HFF-Myc (cell line): Measurements from ENCODE around the gene SLX4.

Experiments
- DNase-seq: peaks from one replicate; pipeline ENCODE4 v3.0.0-alpha.2; 2011; ENCODE audit warnings: low read depth; ENCODE audit errors: extremely low read depth
- H3K4me3 ChIP-seq: replicated peaks from 2 replicates; pipeline ENCODE4 v1.5.1; 2011; ENCODE audit warnings: low read depth, mild to moderate bottlenecking, control low read depth, low read length
- TF ChIP-seq, protein P1 (sequence below): IDR thresholded peaks from 2 replicates; pipeline ENCODE4 v1.5.1; 2012; ENCODE audit warnings: mild to moderate bottlenecking, low read depth, low read length, control low read depth; ENCODE audit errors: missing control alignments

SLX4 gene

DNA sequence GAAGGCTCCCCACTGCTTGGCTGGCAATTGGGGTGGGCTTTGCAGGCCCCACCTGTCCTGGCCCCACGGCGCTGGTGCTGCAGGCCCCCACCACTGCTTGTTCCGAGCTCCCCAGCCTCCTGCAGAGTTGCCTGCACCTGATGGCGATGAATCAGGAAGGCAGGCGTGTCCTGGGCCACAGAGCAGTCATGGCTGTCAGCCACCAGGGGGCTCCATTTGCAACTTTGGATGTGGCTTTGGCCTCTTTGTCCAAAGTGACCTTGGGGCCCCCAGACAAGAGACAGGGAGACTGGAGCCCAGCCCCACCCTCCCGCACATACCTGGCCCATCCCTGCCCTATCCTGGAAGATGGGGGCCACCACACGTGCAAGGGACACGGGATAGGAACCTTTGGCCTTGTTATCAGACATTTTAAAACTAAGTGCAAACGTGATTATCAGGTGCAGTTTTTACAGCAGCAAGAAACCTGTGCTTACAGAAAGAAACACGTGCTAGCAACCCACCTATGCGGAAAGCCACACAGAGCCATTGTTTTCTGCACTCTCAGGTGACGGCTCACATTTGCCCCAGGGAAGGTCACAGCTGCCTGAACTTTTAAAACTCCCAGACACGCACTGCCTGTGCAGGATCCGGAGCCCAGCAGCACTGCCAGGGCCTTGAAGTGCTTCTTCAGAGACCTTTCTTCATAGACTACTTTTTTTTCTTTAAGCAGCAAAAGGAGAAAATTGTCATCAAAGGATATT, 43.0 kb upstream of the SLX4 start, which contains the start of gene DNASE1:
Gene DNASE1 (plus strand): TSS at position 443 of the 743 bp plus-strand sequence. CDS start 683 bp downstream, outside the sequence.
- no peak for DNase-seq
- H3K4me3 ChIP-seq = no peak within 1 kb of the TSS
- TF ChIP-seq, protein P1, sequence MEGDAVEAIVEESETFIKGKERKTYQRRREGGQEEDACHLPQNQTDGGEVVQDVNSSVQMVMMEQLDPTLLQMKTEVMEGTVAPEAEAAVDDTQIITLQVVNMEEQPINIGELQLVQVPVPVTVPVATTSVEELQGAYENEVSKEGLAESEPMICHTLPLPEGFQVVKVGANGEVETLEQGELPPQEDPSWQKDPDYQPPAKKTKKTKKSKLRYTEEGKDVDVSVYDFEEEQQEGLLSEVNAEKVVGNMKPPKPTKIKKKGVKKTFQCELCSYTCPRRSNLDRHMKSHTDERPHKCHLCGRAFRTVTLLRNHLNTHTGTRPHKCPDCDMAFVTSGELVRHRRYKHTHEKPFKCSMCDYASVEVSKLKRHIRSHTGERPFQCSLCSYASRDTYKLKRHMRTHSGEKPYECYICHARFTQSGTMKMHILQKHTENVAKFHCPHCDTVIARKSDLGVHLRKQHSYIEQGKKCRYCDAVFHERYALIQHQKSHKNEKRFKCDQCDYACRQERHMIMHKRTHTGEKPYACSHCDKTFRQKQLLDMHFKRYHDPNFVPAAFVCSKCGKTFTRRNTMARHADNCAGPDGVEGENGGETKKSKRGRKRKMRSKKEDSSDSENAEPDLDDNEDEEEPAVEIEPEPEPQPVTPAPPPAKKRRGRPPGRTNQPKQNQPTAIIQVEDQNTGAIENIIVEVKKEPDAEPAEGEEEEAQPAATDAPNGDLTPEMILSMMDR = peak; percentile 79

DNA sequence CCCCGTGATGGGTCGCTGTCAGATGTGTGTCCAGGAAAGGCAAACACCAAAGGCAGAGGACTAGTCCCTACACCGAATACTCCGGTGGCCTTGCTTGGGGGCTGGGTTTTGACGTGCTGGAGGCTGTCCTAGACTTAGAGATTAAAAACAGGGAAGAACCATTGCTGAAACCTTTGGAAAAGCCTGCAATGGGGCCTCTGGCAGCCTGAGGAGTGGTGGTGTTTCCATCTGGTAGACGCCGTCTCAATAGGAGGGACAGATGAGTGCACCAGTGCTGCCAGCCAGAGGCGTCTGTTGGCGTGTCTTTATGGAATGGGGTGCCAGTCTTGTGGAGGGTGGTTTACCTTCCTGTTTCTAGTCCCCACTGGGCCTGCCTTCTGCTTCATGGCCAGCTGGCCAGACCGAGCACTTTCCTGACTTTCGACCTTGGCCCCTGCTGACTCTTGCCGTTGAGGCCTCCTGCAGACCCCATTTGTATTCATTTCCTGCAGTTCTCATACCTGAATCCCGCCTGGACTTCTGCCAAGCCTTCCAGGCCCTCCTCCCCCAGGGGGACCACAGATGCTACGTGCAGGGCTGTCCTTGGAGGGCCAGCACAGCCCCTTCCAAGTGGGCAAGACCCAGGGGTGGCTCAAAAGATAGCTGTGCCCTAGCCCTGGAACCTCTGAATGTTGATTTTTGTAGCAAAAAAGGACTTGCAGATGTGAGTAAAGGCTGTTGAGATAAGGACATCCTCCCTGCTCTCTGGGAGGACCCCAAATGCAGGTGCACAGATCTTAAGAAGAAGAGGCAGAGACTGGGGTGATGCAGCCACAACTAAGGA, 41.2 kb upstream of the SLX4 start:
- no peak overlapping the region for H3K4me3 ChIP-seq
- DNase-seq = no peak
- TF ChIP-seq, protein P1 = no peak

DNA sequence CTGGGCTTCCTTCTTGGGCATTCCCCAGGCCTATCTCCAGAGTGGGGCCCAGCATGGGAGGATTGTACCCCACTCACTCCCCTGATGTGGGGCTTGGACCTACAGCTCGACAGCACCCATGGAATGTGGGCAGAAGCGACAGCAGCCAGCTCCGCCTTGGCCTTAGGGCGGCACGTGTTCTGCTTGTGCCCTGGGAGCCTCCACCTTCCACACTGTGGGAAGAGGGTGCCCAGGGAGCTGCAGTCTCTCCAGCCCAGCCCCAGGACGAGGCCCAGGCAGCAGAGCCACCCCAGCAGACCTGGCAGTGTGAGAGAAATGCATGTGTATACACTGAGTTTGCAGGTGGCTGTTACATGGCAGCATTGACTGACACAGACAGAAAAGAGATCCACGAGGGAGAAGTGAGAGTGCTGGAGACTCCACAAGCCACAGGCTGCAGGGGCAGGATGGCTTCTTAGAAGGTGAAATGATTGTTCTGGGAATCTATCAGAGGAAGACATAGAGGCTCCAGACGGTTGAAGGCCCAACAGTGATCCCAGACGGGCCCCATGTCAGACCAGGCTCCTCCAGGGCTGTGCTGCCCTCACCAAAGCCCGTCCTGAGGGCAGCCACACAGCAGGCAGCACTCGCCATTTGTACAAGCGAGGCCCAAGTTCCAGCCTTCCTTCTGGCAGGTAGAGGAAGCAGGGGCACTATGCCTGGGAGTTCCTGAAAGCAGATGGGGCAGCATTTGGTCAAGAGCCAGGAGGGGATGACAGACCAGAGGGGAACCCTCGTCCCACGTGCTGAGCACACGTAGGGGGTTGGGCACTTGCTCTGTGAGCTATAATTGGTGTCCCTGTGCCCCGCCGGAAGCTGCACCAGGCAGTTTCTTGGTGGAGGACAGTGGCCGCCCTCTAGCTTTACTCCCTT, 40.3 kb upstream of the SLX4 start:
- no peak for DNase-seq
- H3K4me3 ChIP-seq = no peak overlapping the region
- TF ChIP-seq, protein P1 = no peak

- TF ChIP-seq, protein P1 = no peak
- no peak for DNase-seq
- H3K4me3 ChIP-seq = no peak overlapping the region
Observed at GRCh38 chr16:3650631-3651265, 39.3 kb upstream of the SLX4 start.

- no peak for DNase-seq
- TF ChIP-seq, protein P1 = no peak
- no peak overlapping the region for H3K4me3 ChIP-seq
Observed at GRCh38 chr16:3646348-3646920, 35.0 kb upstream of the SLX4 start.
